BJ (cell line): ENCODE results near the gene GADD45B. TPM values are rescaled to one million over a fixed set of nuclear protein-coding genes. Genes with fewer than 3 reads are reported as not detected.

Experiments
- CTCF ChIA-PET: fragments of 350-600 bp; formaldehyde crosslinking; extraction: SDS; loops from one replicate; lab custom pipeline; 2021; ENCODE audit warnings: antibody characterized with exemption, inconsistent platforms; lab: Yijun Ruan, JAX
- POLR2A ChIA-PET: fragments of 300-600 bp; sonication (Branson Sonifier 250); formaldehyde crosslinking; extraction: SDS; loops from one replicate; lab custom pipeline; 2021; ENCODE audit warnings: antibody characterized with exemption; lab: Charles Lee
- DNase-seq: peaks from one replicate; pipeline ENCODE4 v3.0.0-alpha.2; 2011; ENCODE audit warnings: low read depth
- H3K27me3 ChIP-seq: 2 replicates; pipeline ENCODE4 v1.6.0; 2011; ENCODE audit warnings: low read length; ENCODE audit not compliant: control insufficient read depth, insufficient read depth
- H3K36me3 ChIP-seq: 2 replicates; pipeline ENCODE4 v1.5.1; 2011; ENCODE audit warnings: low read length; ENCODE audit not compliant: control insufficient read depth, insufficient read depth
- H3K4me3 ChIP-seq: 2 replicates; pipeline ENCODE4 v1.5.1; 2011; ENCODE audit warnings: low read depth, mild to moderate bottlenecking, control low read depth, low read length
- polyA plus RNA-seq: library from polyadenylated mRNA; depleted of rRNA; stranded (reverse); fragments of >200 nt; gene quantifications from 2 replicates; pipeline ENCODE4 v1.2.3, GENCODE V29; 2011
- TF ChIP-seq, protein P1 (sequence below): IDR thresholded peaks from 2 replicates; pipeline ENCODE4 v1.5.1; 2011; ENCODE audit warnings: low read depth, mild to moderate bottlenecking, control low read depth, inconsistent platforms, low read length, moderate library complexity; ENCODE audit not compliant: insufficient read depth

The GADD45B gene
- polyA plus RNA-seq, 1 experiment: 69.8 TPM

DNA sequence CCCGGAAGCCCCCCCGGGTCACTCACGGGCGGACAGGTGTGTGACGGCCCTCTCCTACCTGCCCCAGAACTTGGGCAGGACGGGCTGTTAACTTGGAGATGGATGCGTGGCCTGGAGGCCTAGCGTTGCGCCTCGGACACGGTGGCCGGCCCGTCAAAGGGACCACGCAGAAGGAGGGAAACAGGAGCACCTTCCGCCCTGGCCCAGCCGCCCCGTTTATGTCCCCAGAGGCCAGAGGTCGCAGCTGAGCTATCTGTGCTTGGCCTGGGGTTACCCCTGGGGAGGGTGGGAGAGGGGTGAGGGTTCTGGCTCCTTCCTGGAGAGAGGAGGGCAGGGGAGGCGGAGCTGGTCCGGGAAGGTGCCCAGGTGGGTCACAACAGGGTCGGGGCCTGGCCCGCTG, 35.6 kb downstream of the GADD45B start:
- CTCF ChIA-PET: interaction anchor here (0.9 kb wide), 1 partner anchor 68 kb away, joined by 4 read pairs; no protein-coding TSS in a partner anchor
- POLR2A ChIA-PET: no interaction called here
- Histone ChIP-seq H3K36me3 (no peaks in the 10 kb centered on the region), H3K27me3 (no peaks in the 10 kb centered on the region), H3K4me3 (no peak overlapping the region)
- TF ChIP-seq, protein P1, sequence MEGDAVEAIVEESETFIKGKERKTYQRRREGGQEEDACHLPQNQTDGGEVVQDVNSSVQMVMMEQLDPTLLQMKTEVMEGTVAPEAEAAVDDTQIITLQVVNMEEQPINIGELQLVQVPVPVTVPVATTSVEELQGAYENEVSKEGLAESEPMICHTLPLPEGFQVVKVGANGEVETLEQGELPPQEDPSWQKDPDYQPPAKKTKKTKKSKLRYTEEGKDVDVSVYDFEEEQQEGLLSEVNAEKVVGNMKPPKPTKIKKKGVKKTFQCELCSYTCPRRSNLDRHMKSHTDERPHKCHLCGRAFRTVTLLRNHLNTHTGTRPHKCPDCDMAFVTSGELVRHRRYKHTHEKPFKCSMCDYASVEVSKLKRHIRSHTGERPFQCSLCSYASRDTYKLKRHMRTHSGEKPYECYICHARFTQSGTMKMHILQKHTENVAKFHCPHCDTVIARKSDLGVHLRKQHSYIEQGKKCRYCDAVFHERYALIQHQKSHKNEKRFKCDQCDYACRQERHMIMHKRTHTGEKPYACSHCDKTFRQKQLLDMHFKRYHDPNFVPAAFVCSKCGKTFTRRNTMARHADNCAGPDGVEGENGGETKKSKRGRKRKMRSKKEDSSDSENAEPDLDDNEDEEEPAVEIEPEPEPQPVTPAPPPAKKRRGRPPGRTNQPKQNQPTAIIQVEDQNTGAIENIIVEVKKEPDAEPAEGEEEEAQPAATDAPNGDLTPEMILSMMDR: no peak
- no peak for DNase-seq

DNA sequence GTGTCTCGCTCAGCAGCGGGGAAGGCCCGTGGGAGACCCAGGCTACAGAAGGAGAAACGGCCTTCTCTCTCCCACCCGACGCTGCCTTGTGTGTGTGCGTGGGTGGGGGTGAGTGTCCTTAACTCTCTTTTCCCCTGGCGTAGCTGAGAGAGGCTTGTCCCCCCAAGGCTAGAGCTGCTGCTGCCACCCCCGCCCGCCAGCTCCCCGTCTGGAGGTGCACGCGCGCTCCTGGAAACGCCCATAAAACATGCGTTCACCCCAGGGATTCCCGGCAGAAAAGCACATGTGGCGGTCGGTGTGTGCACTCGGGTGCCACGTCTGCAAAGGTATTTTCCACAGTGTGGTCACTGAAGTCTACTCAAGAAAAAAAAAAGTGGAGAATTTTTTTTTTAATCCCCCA, 36.1 kb downstream of the GADD45B start:
- H3K27me3 ChIP-seq: no peaks in the 10 kb centered on the region
- ChIA-PET POLR2A (no interaction called here), CTCF (interaction anchor here (0.9 kb wide), 1 partner anchor 67 kb away, joined by 4 read pairs; no protein-coding TSS in a partner anchor)
- no peaks in the 10 kb centered on the region for H3K36me3 ChIP-seq
- H3K4me3 ChIP-seq: no peak overlapping the region
- no peak for DNase-seq
- TF ChIP-seq, protein P1: no peak

DNA sequence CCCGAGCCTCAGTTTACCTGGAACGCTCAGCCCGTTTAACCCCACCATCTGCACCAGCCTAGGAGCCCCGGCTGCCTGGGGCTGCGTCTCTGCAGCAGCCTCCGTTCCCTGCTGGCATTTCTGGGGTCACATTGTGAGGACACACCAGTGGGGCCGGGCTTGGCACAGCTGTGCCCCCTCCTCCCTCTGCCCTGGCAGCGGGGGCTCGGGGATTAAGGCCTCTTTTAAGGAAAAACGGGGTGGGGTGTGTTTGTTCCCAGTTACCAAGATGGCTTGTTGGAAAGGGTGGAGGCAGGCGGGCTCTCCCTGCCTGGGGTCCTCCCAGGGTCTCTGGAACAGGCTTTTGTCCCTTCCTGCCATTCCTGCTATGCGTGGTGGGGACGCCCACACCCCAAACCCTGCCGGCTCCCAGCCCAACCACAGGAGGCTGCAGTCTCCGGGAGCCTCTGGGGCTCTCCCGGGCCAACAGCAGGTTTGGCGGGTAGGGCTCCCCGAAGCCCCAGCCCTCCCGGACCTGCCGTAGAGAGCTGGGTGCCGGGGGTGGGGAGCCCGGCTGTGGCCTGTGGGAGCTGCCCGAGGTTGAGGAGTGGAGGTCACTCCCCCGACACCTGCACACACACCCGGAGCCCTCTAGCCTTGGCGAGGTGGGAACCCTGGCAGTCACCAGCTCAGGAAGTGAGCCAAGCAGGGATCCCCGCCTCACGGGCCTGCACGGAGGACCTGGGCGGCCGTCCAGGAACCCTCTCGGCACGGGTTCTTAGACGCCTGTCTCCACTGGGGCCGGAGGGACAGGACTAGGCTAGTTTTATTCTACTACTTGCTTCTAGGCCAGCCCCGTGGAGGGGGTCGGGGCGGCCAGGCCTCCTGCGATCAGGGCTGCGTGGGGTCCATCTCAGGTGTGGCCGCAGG, 36.9 kb downstream of the GADD45B start:
- H3K36me3 ChIP-seq: no peaks in the 10 kb centered on the region
- ChIA-PET POLR2A (no interaction called here), CTCF (interaction anchor here (0.9 kb wide), 1 partner anchor 67 kb away, joined by 4 read pairs; no protein-coding TSS in a partner anchor)
- no peak for DNase-seq
- H3K4me3 ChIP-seq: no peak overlapping the region
- TF ChIP-seq, protein P1: no peak
- H3K27me3 ChIP-seq: no peaks in the 10 kb centered on the region

DNA sequence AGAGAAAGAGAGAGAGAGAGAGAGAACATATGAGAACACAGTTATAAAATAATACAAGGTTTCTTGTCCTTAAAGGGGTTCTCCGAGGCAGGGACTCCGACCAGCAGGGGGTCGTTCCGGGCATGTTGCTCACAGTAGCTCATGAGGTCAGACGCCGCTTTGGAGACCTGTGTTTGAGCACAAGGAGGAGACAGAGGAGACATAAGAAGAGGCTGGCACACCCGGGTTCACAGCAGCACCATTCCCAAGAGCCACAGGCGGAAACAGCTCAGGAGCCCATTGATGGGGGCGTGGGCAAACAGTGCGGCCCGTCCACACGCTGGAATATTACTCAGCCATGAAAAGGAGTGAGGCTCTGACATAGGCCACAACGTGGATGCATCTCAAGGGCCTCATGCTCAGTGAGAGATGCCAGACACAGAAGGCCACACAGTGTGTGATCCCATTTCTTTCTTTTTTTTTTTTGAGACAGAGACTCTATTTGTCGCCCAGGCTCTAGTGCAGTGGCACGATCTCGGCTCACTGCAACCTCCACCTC, 39.1 kb downstream of the GADD45B start:
- ChIA-PET POLR2A (interaction anchor here (0.6 kb wide), 1 partner anchor 241 kb away, joined by 13 read pairs; no protein-coding TSS in a partner anchor), CTCF (no interaction called here)
- no peaks in the 10 kb centered on the region for H3K27me3 ChIP-seq
- no peaks in the 10 kb centered on the region for H3K36me3 ChIP-seq
- no peak for DNase-seq
- H3K4me3 ChIP-seq: no peak overlapping the region
- TF ChIP-seq, protein P1: no peak

DNA sequence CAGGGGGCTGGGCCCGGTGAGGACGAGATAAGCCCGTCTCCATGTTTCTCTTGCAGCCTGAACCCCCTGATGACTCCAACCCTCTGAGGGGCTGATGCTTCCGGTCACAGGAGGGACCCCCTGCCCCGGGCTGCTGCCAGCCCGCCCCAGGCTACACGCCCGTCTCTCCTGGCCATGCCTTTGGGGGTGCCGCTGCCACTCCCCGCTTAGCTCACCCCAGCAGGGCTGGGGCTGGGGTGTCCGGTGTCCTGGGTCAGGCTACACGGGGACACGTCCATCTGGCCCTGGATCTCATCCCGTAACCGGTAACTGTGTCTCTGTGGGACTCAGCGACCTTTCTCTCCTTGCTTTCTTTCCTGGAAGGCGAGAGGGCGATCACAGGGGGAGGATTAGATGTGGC, 40.8 kb downstream of the GADD45B start:
- no peaks in the 10 kb centered on the region for H3K27me3 ChIP-seq
- POLR2A ChIA-PET: no interaction called here
- CTCF ChIA-PET: interaction anchor here (0.6 kb wide), 1 partner anchor 97 kb away, joined by 3 read pairs; no protein-coding TSS in a partner anchor
- no peak for DNase-seq
- H3K36me3 ChIP-seq: no peaks in the 10 kb centered on the region
- TF ChIP-seq, protein P1: no peak
- H3K4me3 ChIP-seq: no peak overlapping the region
